Neural cell (in vitro differentiated cells): Measurements from ENCODE around the gene GOT1. TPM values are rescaled to one million over a fixed set of nuclear protein-coding genes. Genes with fewer than 3 reads are reported as not detected.

Source experiments
- H2AFZ ChIP-seq: fragments of 200-600, 300-800 bp; sonication (generic), shearing (Covaris generic); 2 replicates; pipeline ENCODE4 v1.6.0; 2014; ENCODE audit warnings: low read depth, mild to moderate bottlenecking, antibody characterized with exemption, low read length, moderate library complexity
- H3F3A ChIP-seq: fragments of 200-600 bp; shearing (Covaris generic); 2 replicates; pipeline ENCODE4 v1.6.1; 2016; ENCODE audit warnings: mild to moderate bottlenecking, moderate library complexity, mixed read lengths, antibody characterized with exemption, low read length; ENCODE audit not compliant: insufficient read depth, poor library complexity, severe bottlenecking
- H3K27ac ChIP-seq: fragments of 200-600, 300-800 bp; sonication (generic), shearing (Covaris generic); 2 replicates; pipeline ENCODE4 v1.5.1; 2014; ENCODE audit warnings: mild to moderate bottlenecking, low read length, moderate library complexity
- H3K27me3 ChIP-seq: fragments of 300-800, 200-600 bp; sonication (generic), shearing (Covaris generic); 2 replicates; pipeline ENCODE4 v1.6.0; 2014; ENCODE audit warnings: mild to moderate bottlenecking, low read depth, low read length, moderate library complexity; ENCODE audit not compliant: insufficient read depth
- H3K36me3 ChIP-seq: fragments of 300-800, 200-600 bp; sonication (generic), shearing (Covaris generic); 2 replicates; pipeline ENCODE4 v1.5.1; 2014; ENCODE audit warnings: mild to moderate bottlenecking, antibody characterized with exemption, low read length, moderate library complexity; ENCODE audit not compliant: insufficient read depth
- H3K4me2 ChIP-seq: fragments of 300-800, 200-600 bp; sonication (generic), shearing (Covaris generic); 2 replicates; pipeline ENCODE4 v1.6.0; 2014; ENCODE audit warnings: mild to moderate bottlenecking, low read length
- H3K4me3 ChIP-seq: fragments of 300-800, 200-600 bp; sonication (generic), shearing (Covaris generic); 2 replicates; pipeline ENCODE4 v1.5.1; 2014; ENCODE audit warnings: mild to moderate bottlenecking, low read length, moderate library complexity
- H3K79me2 ChIP-seq: fragments of 200-600 bp; shearing (Covaris generic); replicated peaks from 2 replicates; pipeline ENCODE4 v1.6.0; 2014; ENCODE audit warnings: mild to moderate bottlenecking, low read length, moderate library complexity; ENCODE audit not compliant: insufficient read depth
- H3K9ac ChIP-seq: fragments of 300-800, 200-600 bp; sonication (generic), shearing (Covaris generic); 2 replicates; pipeline ENCODE4 v1.6.1; 2016; ENCODE audit warnings: mild to moderate bottlenecking, low read length, mixed read lengths
- H3K9me2 ChIP-seq: fragments of 200-600 bp; shearing (Covaris generic); 2 replicates; pipeline ENCODE4 v1.6.1; 2016; ENCODE audit warnings: mild to moderate bottlenecking, low read length, mixed read lengths; ENCODE audit not compliant: insufficient read depth
- H3K9me3 ChIP-seq: fragments of 200-600, 300-800 bp; sonication (generic), shearing (Covaris generic); 2 replicates; pipeline ENCODE4 v1.6.1; 2016; ENCODE audit warnings: mild to moderate bottlenecking, mixed run types, low read length, moderate library complexity, mixed read lengths
- H4K20me1 ChIP-seq: fragments of 200-600 bp; shearing (Covaris generic); 2 replicates; pipeline ENCODE4 v1.6.1; 2016; ENCODE audit warnings: mild to moderate bottlenecking, mixed run types; ENCODE audit not compliant: insufficient read depth
- EP300 ChIP-seq: fragments of 450-650 bp; conservative IDR thresholded peaks from 2 replicates; pipeline ENCODE4 v1.6.1; 2014; ENCODE audit warnings: antibody characterized with exemption, mild to moderate bottlenecking, moderate library complexity; ENCODE audit not compliant: poor library complexity, severe bottlenecking
- EZH2 ChIP-seq: fragments of 200-600, 300-800 bp; shearing (Covaris generic), sonication (generic); IDR thresholded peaks from 2 replicates; pipeline ENCODE4 v1.6.1; 2014; ENCODE audit warnings: antibody characterized with exemption, low read length, borderline replicate concordance, mild to moderate bottlenecking; ENCODE audit not compliant: insufficient read depth, poor library complexity, severe bottlenecking
- MXI1 ChIP-seq: fragments of 450-650 bp; conservative IDR thresholded peaks from 2 replicates; pipeline ENCODE4 v1.6.1; 2014; ENCODE audit warnings: antibody characterized with exemption, mild to moderate bottlenecking; ENCODE audit not compliant: poor library complexity, severe bottlenecking
- POLR2AphosphoS5 ChIP-seq: IDR thresholded peaks from 2 replicates; pipeline ENCODE4 v1.6.1; 2012
- RAD21 ChIP-seq: fragments of 450-650 bp; conservative IDR thresholded peaks from 2 replicates; pipeline ENCODE4 v1.6.1; 2014; ENCODE audit warnings: antibody characterized with exemption, mild to moderate bottlenecking, moderate library complexity
- REST ChIP-seq: IDR thresholded peaks from 2 replicates; pipeline ENCODE4 v1.6.1; 2012; ENCODE audit warnings: borderline replicate concordance
- SMC3 ChIP-seq: fragments of 450-650 bp; conservative IDR thresholded peaks from 2 replicates; pipeline ENCODE4 v1.6.1; 2014; ENCODE audit warnings: antibody characterized with exemption, mild to moderate bottlenecking, moderate library complexity; ENCODE audit not compliant: poor library complexity
- TAF1 ChIP-seq: IDR thresholded peaks from 2 replicates; pipeline ENCODE4 v1.6.1; 2012; ENCODE audit warnings: low read depth
- polyA plus RNA-seq: library from polyadenylated mRNA; depleted of rRNA; stranded (reverse); fragments of >200 nt; gene quantifications from 2 replicates; pipeline ENCODE4 v1.2.3, GENCODE V29; 2014
- TF ChIP-seq, protein P1 (sequence below): fragments of 450-650 bp; IDR thresholded peaks from 2 replicates; pipeline ENCODE4 v1.5.1; 2014; ENCODE audit warnings: antibody characterized with exemption, mild to moderate bottlenecking, moderate library complexity; ENCODE audit not compliant: poor library complexity, severe bottlenecking

Gene GOT1
- polyA plus RNA-seq, 1 donor from 2014 or later = 43.6 TPM

GRCh38 chr10:99364125-99364524, 66.3 kb downstream of the GOT1 start:
- H4K20me1 ChIP-seq = no peaks in the 10 kb centered on the region
- no peak overlapping the region for H3K27ac ChIP-seq
- no peaks in the 10 kb centered on the region for H3K36me3 ChIP-seq
- H3K9ac ChIP-seq = no peak overlapping the region
- H3K4me2 ChIP-seq = no peak overlapping the region
- no peaks in the 10 kb centered on the region for H3K79me2 ChIP-seq
- TF ChIP-seq EZH2 (no peak), MXI1 (no peak), POLR2AphosphoS5 (no peak), EP300 (no peak), SMC3 (no peak), REST (no peak), TAF1 (no peak), RAD21 (no peak)
- TF ChIP-seq, protein P1, sequence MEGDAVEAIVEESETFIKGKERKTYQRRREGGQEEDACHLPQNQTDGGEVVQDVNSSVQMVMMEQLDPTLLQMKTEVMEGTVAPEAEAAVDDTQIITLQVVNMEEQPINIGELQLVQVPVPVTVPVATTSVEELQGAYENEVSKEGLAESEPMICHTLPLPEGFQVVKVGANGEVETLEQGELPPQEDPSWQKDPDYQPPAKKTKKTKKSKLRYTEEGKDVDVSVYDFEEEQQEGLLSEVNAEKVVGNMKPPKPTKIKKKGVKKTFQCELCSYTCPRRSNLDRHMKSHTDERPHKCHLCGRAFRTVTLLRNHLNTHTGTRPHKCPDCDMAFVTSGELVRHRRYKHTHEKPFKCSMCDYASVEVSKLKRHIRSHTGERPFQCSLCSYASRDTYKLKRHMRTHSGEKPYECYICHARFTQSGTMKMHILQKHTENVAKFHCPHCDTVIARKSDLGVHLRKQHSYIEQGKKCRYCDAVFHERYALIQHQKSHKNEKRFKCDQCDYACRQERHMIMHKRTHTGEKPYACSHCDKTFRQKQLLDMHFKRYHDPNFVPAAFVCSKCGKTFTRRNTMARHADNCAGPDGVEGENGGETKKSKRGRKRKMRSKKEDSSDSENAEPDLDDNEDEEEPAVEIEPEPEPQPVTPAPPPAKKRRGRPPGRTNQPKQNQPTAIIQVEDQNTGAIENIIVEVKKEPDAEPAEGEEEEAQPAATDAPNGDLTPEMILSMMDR = no peak
- no peaks in the 10 kb centered on the region for H3K9me3 ChIP-seq
- no peaks in the 10 kb centered on the region for H3F3A ChIP-seq
- H3K27me3 ChIP-seq = no peaks in the 10 kb centered on the region
- H2AFZ ChIP-seq = no peak overlapping the region
- no peaks in the 10 kb centered on the region for H3K9me2 ChIP-seq
- H3K4me3 ChIP-seq = no peak overlapping the region

DNA sequence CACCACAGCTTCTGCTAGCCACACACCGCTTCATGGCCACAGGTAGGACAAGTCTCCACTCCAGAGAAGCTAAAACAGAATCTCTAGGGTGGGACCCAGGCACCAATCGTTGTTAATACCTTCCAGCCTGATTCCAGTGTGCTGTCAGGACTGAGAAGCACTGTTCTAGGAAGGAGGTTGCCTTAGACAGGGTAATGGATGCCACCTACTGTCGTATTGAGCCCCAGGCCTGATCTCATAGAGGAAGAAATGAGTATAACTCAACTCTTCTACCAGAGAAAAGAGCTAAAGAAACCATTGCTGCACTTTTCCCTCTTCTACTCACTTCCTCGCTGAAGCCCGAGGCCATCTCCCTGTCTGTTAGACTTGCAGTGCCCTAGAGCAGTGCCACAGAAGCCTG, 69.5 kb downstream of the GOT1 start:
- Histone ChIP-seq H3K9me2 (no peaks in the 10 kb centered on the region), H3K27me3 (no peaks in the 10 kb centered on the region), H4K20me1 (no peaks in the 10 kb centered on the region), H3F3A (no peaks in the 10 kb centered on the region), H3K36me3 (no peaks in the 10 kb centered on the region), H3K79me2 (no peaks in the 10 kb centered on the region), H2AFZ (no peak overlapping the region), H3K4me3 (no peak overlapping the region), H3K27ac (no peak overlapping the region), H3K9ac (no peak overlapping the region), H3K9me3 (no peaks in the 10 kb centered on the region), H3K4me2 (no peak overlapping the region)
- TF ChIP-seq, protein P1 = no peak
